Stimulated activated CD4-positive, alpha-beta T cell treated with anti-CD3 and anti-CD28 coated beads, Interleukin-1b, Interleukin-23, amount 100 ng/mL, for 48 hours (primary cell): ENCODE measurements around the gene COL4A1.

Experiments
- DNase-seq: peaks from one replicate; pipeline ENCODE4 v3.0.0-alpha.2; 2020

Gene COL4A1

GRCh38 chr13:110308656-110309359, 1.9 kb upstream of the COL4A1 start:
- no peak for DNase-seq

- DNase-seq, result no peak
Observed at GRCh38 chr13:110307767-110308655, 1.1 kb upstream of the COL4A1 start.

GRCh38 chr13:110306340-110306959, 507 bp downstream of the COL4A1 start:
- no peak for DNase-seq

- DNase-seq, result no peak
Observed at GRCh38 chr13:110305949-110306339, 1.0 kb downstream of the COL4A1 start.

GRCh38 chr13:110305544-110305943, 1.4 kb downstream of the COL4A1 start:
- DNase-seq, result no peak

- no peak for DNase-seq
Observed at GRCh38 chr13:110305001-110305400, 2.0 kb downstream of the COL4A1 start.

GRCh38 chr13:110304256-110304655, 2.7 kb downstream of the COL4A1 start:
- no peak for DNase-seq

- DNase-seq, result no peak
Observed at GRCh38 chr13:110303644-110304043, 3.3 kb downstream of the COL4A1 start.

GRCh38 chr13:110302997-110303396, 4.0 kb downstream of the COL4A1 start:
- no peak for DNase-seq

- DNase-seq, result no peak
Observed at GRCh38 chr13:110301606-110302553, 5.1 kb downstream of the COL4A1 start.

- no peak for DNase-seq
Observed at GRCh38 chr13:110301083-110301482, 5.9 kb downstream of the COL4A1 start.

- no peak for DNase-seq
Observed at GRCh38 chr13:110300090-110300815, 6.7 kb downstream of the COL4A1 start.

GRCh38 chr13:110299283-110299840, 7.6 kb downstream of the COL4A1 start:
- no peak for DNase-seq

GRCh38 chr13:110298505-110299282, 8.3 kb downstream of the COL4A1 start:
- DNase-seq, result peak; percentile 52

GRCh38 chr13:110297766-110298504, 9.0 kb downstream of the COL4A1 start:
- DNase-seq, result no peak

GRCh38 chr13:110297011-110297410, 9.9 kb downstream of the COL4A1 start:
- DNase-seq, result no peak

GRCh38 chr13:110294622-110295021, 12.3 kb downstream of the COL4A1 start:
- no peak for DNase-seq

GRCh38 chr13:110294146-110294545, 12.8 kb downstream of the COL4A1 start:
- DNase-seq, result no peak

- DNase-seq, result no peak
Observed at GRCh38 chr13:110293649-110294048, 13.3 kb downstream of the COL4A1 start.

- DNase-seq, result no peak
Observed at GRCh38 chr13:110293037-110293436, 13.9 kb downstream of the COL4A1 start.
